ENCODE data around the gene XRCC1.

DNA sequence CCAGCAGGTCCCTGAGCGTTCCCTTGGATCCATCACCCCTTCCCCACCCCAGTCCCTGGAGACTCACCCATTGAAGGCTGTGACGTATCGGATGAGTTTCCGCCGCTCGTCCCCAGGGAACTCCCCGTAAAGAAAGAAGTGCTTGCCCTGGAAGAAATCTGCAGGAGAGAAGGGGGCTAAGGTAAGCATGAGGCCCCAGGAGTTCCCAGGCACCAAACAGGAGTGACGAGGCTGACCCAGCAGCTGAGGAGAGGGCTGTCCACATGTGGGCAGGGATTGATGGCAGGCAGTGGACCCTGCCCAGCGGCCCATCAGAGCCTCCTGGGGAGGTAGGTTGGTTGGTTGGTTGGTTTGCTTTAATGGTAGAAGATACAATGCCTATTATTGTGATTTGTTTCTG is 31.2 kb downstream of the XRCC1 start:
- TF ChIP-seq, protein P1, sequence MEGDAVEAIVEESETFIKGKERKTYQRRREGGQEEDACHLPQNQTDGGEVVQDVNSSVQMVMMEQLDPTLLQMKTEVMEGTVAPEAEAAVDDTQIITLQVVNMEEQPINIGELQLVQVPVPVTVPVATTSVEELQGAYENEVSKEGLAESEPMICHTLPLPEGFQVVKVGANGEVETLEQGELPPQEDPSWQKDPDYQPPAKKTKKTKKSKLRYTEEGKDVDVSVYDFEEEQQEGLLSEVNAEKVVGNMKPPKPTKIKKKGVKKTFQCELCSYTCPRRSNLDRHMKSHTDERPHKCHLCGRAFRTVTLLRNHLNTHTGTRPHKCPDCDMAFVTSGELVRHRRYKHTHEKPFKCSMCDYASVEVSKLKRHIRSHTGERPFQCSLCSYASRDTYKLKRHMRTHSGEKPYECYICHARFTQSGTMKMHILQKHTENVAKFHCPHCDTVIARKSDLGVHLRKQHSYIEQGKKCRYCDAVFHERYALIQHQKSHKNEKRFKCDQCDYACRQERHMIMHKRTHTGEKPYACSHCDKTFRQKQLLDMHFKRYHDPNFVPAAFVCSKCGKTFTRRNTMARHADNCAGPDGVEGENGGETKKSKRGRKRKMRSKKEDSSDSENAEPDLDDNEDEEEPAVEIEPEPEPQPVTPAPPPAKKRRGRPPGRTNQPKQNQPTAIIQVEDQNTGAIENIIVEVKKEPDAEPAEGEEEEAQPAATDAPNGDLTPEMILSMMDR (IDR thresholded peaks at IDR 0.05): no peak
- no peak for TF ChIP-seq POLR2A (IDR thresholded peaks at IDR 0.05)

Measured in thyroid gland (tissue), 4 donors.